HepG2 (cell line): Measurements from ENCODE around the gene EWSR1. TPM values are rescaled to one million over a fixed set of nuclear protein-coding genes. Genes with fewer than 3 reads are reported as not detected.

Source experiments
- ATAC-seq: fragments of 200-7000 bp; cut with Tn5 transposase; 3 replicates; pipeline ENCODE4 v1.9.1; 2020; ENCODE audit warnings: mild to moderate bottlenecking, moderate library complexity
- BruUV-seq: library from RNA; stranded (reverse); fragments of 400-500 nt; replicated peaks from 2 replicates; lab custom pipeline; 2021; lab: Mats Ljungman, UMichigan
- CTCF ChIA-PET: fragments of 300-600 bp; formaldehyde crosslinking; extraction: SDS; loops from one replicate; lab custom pipeline; 2021; ENCODE audit warnings: low total read pairs, inconsistent platforms, low intra/inter-chr PET ratio; lab: Yijun Ruan, JAX
- POLR2A ChIA-PET: fragments of 350-600 bp; sonication (Branson Sonifier 250); formaldehyde crosslinking; loops from one replicate; lab custom pipeline; 2020; ENCODE audit warnings: antibody characterized with exemption, inconsistent platforms; lab: Yijun Ruan, JAX
- DNase-seq: peaks from one replicate; pipeline ENCODE4 v3.0.0-alpha.2; 2015; ENCODE audit warnings: low spot score
- FAIRE-seq: peaks from 3 replicates; lab custom pipeline; 2011; peaks lifted over from hg19 to GRCh38; lab: Jason Lieb, UNC
- H2AFZ ChIP-seq: one replicate; pipeline ENCODE4 v1.6.1; 2011; ENCODE audit warnings: low read length, inconsistent platforms
- H3K27ac ChIP-seq: fragments of 300-600 bp; 3 replicates; pipeline ENCODE4 v1.8.0; 2011; ENCODE audit warnings: mixed run types, mild to moderate bottlenecking, mixed read lengths, low read length, inconsistent platforms; ENCODE audit not compliant: insufficient read depth; ENCODE audit errors: extremely low read length
- H3K27me3 ChIP-seq, 2 experiments: fragments of 200-600 bp in 1 of 2; 2 replicates in 1 of 2; 3 replicates in 1 of 2; pipeline versions ENCODE4 v1.6.0 to v1.8.0; 2011; ENCODE audit warnings: low read length in 2 of 2, mild to moderate bottlenecking in 2 of 2, moderate library complexity in 2 of 2, inconsistent platforms in 1 of 2; ENCODE audit not compliant: insufficient read depth in 2 of 2, control insufficient read depth in 1 of 2
- H3K36me3 ChIP-seq, 2 experiments: fragments of 200-600 bp in 1 of 2; replicated peaks in 1 of 2; 2 replicates in 1 of 2; 3 replicates in 1 of 2; pipeline versions ENCODE4 v1.5.1 to v1.8.0; 2011; ENCODE audit warnings: low read length in 2 of 2, inconsistent platforms in 1 of 2; ENCODE audit not compliant: insufficient read depth in 2 of 2, control insufficient read depth in 1 of 2
- H3K4me1 ChIP-seq: 2 replicates; pipeline ENCODE4 v1.5.1; 2012; ENCODE audit warnings: low read length, inconsistent platforms; ENCODE audit not compliant: insufficient read depth
- H3K4me2 ChIP-seq: 2 replicates; pipeline ENCODE4 v1.6.0; 2011; ENCODE audit warnings: low read depth, low read length, inconsistent platforms
- H3K4me3 ChIP-seq, 3 experiments: fragments of 200-600 bp in 1 of 3; sonication (generic), shearing (Covaris generic) in 1 of 3; replicated peaks in 1 of 3; 2 replicates each; pipeline ENCODE4 v1.5.1; 2011 to 2016; ENCODE audit warnings: low read length in 3 of 3, inconsistent platforms in 2 of 3, low read depth in 2 of 3, mild to moderate bottlenecking in 2 of 3, control low read depth in 1 of 3, mixed read lengths in 1 of 3; ENCODE audit not compliant: insufficient read depth in 1 of 3
- H3K79me2 ChIP-seq: one replicate; pipeline ENCODE4 v1.6.1; 2011; ENCODE audit warnings: low read length, inconsistent platforms; ENCODE audit not compliant: insufficient read depth
- H3K9ac ChIP-seq: 2 replicates; pipeline ENCODE4 v1.6.0; 2011; ENCODE audit warnings: mild to moderate bottlenecking, low read depth, low read length, inconsistent platforms; ENCODE audit not compliant: insufficient read depth
- H3K9me3 ChIP-seq: 2 replicates; pipeline ENCODE4 v1.5.1; 2012; ENCODE audit warnings: mild to moderate bottlenecking, low read length
- H4K20me1 ChIP-seq: 2 replicates; pipeline ENCODE4 v1.6.0; 2011; ENCODE audit warnings: inconsistent platforms, mild to moderate bottlenecking, low read length, moderate library complexity; ENCODE audit not compliant: insufficient read depth
- AGO2 ChIP-seq: fragments of 200-400 bp; formaldehyde crosslinking; optimal IDR thresholded peaks from 2 replicates; pipeline ENCODE3; 2017; ENCODE audit warnings: mild to moderate bottlenecking, low read depth, low read length, moderate library complexity
- MNT ChIP-seq: fragments of 450-650 bp; IDR thresholded peaks from 2 replicates; pipeline ENCODE4 v1.6.1; 2016
- SMAD9 ChIP-seq: sonication (generic); formaldehyde crosslinking; IDR thresholded peaks from 2 replicates; pipeline ENCODE4 v1.5.1; 2020; ENCODE audit warnings: mild to moderate bottlenecking, missing genetic modification reagents
- STAG1 ChIP-seq: sonication (generic); formaldehyde crosslinking; IDR thresholded peaks from 2 replicates; pipeline ENCODE4 v1.4.0; 2020; ENCODE audit warnings: missing genetic modification reagents
- TBX2 ChIP-seq: sonication (generic); formaldehyde crosslinking; IDR thresholded peaks from 2 replicates; pipeline ENCODE4 v1.5.0; 2020; ENCODE audit warnings: missing genetic modification reagents, mild to moderate bottlenecking, borderline replicate concordance
- ZMAT3 ChIP-seq: sonication (generic); formaldehyde crosslinking; conservative IDR thresholded peaks from 2 replicates; pipeline ENCODE4 v1.7.0; 2021; ENCODE audit warnings: missing genetic modification reagents
- ZNF451 ChIP-seq: sonication (generic); formaldehyde crosslinking; IDR thresholded peaks from 2 replicates; pipeline ENCODE4 v1.5.0; 2020; ENCODE audit warnings: mild to moderate bottlenecking, missing genetic modification reagents
- ZNF772 ChIP-seq: sonication (generic); formaldehyde crosslinking; IDR thresholded peaks from 2 replicates; pipeline ENCODE4 v1.5.0; 2020; ENCODE audit warnings: mild to moderate bottlenecking, missing genetic modification reagents
- WGBS: methylation state at CpG from one replicate; pipeline ENCODE4 v1.1.6; 2017; ENCODE audit warnings: low lambda C conversion rate; 5-methylcytosine and 5-hydroxymethylcytosine counted together
- in situ Hi-C: cut with HindIII; loops from 2 replicates; pipeline ENCODE4 v1.10.0; 2017; ENCODE audit warnings: low pct_unique_long_range_greater_than_20kb; ENCODE audit not compliant: extremely low pct_ligation_motif_present
- intact Hi-C: fragments of 100-400 bp; cut with micrococcal nuclease; formaldehyde crosslinking; loops from one replicate; pipeline ENCODE4 v1.10.0; 2022; ENCODE audit not compliant: unreplicated experiment
- polyA plus RNA-seq, 8 experiments: library from polyadenylated mRNA; depleted of rRNA in 3 of 8; stranded (reverse) in 7 of 8; unstranded in 1 of 8; fragments of >200 nt; fragmentation: Illumina TruSeq in 4 of 8; extraction: Trizol in 4 of 8; gene quantifications; 2 replicates each; pipeline versions ENCODE4 v1.2.1 to v1.2.3, GENCODE V29; 2011 to 2016; ENCODE audit warnings: low read depth in 4 of 8, missing spikeins in 1 of 8, mixed read lengths in 1 of 8; ENCODE audit not compliant: insufficient read depth in 1 of 8
- total RNA-seq, 5 experiments: library from RNA; depleted of rRNA; stranded (reverse); fragments of >200 nt; fragmentation: Illumina TruSeq; extraction: Trizol; gene quantifications; 2 replicates each; pipeline ENCODE4 v1.2.3, GENCODE V29; 2016; ENCODE audit warnings: low read depth in 1 of 5
- TF ChIP-seq, protein P1 (sequence below): sonication (generic); formaldehyde crosslinking; IDR thresholded peaks from 2 replicates; pipeline ENCODE4 v1.5.0; 2020; ENCODE audit warnings: mild to moderate bottlenecking, missing genetic modification reagents, borderline replicate concordance
- TF ChIP-seq, protein P2 (sequence below): sonication (generic); formaldehyde crosslinking; IDR thresholded peaks from 2 replicates; pipeline ENCODE4 v1.4.0; 2020; ENCODE audit warnings: missing genetic modification reagents

The EWSR1 gene
- total and polyA plus RNA-seq, 2 of the 13 experiments (the other 11 are each of a cell fraction or from before 2014, with no cell fraction given), result 211 to 326 TPM

DNA sequence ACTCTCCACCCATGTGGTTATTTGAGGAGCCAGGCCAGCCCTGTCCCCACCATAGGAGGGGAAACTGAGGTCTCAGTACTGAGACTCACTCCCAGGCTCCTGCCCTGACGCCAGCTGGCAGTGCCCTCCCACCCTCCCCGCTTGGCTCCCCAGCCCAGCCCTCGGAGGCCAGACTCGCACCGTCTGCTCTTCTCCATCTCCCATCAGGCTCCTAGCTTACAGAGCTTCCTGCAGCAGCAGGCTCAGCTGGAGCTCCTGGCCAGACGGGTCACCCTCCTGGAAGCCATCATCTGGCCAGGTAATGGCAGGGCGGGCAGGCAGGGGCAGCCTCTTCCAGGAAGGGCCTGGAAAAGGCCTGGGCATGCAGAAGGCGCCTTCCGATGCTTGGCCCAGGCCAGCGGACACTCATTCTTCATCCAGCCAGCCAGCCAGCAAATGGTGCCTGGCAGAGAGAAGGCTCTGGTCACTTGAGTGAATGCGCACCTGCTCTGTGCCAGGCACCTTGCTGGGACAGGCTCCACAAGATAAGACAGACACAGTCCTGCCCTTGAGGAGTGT lies 12.9 kb upstream of the EWSR1 start:
- CTCF ChIA-PET, result no interaction called here
- Histone ChIP-seq H3K4me3 (no peak overlapping the region), H3K27ac (no peak overlapping the region), H3K4me2 (no peak overlapping the region), H3K4me1 (peaks cover 11% of the 10 kb centered on the region), H3K9me3 (no peaks in the 10 kb centered on the region), H3K9ac (no peak overlapping the region), H3K36me3 (peaks cover 0 to 2% of the 10 kb centered on the region in 2 experiments; a peak in 1 of 5 replicates), H3K27me3 (no peaks in the 10 kb centered on the region), H3K79me2 (no peaks in the 10 kb centered on the region), H4K20me1 (no peaks in the 10 kb centered on the region), H2AFZ (no peak overlapping the region)
- FAIRE-seq, result no peak
- intact Hi-C loops (no loop called here), in situ Hi-C loops (loop anchor here (10.0 kb wide), 1 partner anchor 390 kb away; no protein-coding TSS in a partner anchor)
- no TSS peak for BruUV-seq
- 67% methylated on average over 7 of the region's 11 CpGs for WGBS
- no peak for ATAC-seq
- no peak for DNase-seq
- POLR2A ChIA-PET, result no interaction called here
- TF ChIP-seq TBX2 (CRISPR knock-in tag) (no peak), SMAD9 (CRISPR knock-in tag) (no peak), ZMAT3 (CRISPR knock-in tag) (no peak), MNT (no peak), AGO2 (no peak), STAG1 (no peak), ZNF451 (CRISPR knock-in tag) (no peak), ZNF772 (CRISPR knock-in tag) (no peak)
- TF ChIP-seq, protein P1, sequence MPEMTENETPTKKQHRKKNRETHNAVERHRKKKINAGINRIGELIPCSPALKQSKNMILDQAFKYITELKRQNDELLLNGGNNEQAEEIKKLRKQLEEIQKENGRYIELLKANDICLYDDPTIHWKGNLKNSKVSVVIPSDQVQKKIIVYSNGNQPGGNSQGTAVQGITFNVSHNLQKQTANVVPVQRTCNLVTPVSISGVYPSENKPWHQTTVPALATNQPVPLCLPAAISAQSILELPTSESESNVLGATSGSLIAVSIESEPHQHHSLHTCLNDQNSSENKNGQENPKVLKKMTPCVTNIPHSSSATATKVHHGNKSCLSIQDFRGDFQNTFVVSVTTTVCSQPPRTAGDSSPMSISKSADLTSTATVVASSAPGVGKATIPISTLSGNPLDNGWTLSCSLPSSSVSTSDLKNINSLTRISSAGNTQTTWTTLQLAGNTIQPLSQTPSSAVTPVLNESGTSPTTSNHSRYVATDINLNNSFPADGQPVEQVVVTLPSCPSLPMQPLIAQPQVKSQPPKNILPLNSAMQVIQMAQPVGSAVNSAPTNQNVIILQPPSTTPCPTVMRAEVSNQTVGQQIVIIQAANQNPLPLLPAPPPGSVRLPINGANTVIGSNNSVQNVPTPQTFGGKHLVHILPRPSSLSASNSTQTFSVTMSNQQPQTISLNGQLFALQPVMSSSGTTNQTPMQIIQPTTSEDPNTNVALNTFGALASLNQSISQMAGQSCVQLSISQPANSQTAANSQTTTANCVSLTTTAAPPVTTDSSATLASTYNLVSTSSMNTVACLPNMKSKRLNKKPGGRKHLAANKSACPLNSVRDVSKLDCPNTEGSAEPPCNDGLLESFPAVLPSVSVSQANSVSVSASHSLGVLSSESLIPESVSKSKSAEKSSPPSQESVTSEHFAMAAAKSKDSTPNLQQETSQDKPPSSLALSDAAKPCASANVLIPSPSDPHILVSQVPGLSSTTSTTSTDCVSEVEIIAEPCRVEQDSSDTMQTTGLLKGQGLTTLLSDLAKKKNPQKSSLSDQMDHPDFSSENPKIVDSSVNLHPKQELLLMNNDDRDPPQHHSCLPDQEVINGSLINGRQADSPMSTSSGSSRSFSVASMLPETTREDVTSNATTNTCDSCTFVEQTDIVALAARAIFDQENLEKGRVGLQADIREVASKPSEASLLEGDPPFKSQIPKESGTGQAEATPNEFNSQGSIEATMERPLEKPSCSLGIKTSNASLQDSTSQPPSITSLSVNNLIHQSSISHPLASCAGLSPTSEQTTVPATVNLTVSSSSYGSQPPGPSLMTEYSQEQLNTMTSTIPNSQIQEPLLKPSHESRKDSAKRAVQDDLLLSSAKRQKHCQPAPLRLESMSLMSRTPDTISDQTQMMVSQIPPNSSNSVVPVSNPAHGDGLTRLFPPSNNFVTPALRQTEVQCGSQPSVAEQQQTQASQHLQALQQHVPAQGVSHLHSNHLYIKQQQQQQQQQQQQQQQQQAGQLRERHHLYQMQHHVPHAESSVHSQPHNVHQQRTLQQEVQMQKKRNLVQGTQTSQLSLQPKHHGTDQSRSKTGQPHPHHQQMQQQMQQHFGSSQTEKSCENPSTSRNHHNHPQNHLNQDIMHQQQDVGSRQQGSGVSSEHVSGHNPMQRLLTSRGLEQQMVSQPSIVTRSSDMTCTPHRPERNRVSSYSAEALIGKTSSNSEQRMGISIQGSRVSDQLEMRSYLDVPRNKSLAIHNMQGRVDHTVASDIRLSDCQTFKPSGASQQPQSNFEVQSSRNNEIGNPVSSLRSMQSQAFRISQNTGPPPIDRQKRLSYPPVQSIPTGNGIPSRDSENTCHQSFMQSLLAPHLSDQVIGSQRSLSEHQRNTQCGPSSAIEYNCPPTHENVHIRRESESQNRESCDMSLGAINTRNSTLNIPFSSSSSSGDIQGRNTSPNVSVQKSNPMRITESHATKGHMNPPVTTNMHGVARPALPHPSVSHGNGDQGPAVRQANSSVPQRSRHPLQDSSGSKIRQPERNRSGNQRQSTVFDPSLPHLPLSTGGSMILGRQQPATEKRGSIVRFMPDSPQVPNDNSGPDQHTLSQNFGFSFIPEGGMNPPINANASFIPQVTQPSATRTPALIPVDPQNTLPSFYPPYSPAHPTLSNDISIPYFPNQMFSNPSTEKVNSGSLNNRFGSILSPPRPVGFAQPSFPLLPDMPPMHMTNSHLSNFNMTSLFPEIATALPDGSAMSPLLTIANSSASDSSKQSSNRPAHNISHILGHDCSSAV (CRISPR knock-in tag), result no peak
- TF ChIP-seq, protein P2, sequence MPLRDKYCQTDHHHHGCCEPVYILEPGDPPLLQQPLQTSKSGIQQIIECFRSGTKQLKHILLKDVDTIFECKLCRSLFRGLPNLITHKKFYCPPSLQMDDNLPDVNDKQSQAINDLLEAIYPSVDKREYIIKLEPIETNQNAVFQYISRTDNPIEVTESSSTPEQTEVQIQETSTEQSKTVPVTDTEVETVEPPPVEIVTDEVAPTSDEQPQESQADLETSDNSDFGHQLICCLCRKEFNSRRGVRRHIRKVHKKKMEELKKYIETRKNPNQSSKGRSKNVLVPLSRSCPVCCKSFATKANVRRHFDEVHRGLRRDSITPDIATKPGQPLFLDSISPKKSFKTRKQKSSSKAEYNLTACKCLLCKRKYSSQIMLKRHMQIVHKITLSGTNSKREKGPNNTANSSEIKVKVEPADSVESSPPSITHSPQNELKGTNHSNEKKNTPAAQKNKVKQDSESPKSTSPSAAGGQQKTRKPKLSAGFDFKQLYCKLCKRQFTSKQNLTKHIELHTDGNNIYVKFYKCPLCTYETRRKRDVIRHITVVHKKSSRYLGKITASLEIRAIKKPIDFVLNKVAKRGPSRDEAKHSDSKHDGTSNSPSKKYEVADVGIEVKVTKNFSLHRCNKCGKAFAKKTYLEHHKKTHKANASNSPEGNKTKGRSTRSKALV (CRISPR knock-in tag), result no peak
